Measurements from ENCODE around the gene NADSYN1.

The NADSYN1 gene

DNA sequence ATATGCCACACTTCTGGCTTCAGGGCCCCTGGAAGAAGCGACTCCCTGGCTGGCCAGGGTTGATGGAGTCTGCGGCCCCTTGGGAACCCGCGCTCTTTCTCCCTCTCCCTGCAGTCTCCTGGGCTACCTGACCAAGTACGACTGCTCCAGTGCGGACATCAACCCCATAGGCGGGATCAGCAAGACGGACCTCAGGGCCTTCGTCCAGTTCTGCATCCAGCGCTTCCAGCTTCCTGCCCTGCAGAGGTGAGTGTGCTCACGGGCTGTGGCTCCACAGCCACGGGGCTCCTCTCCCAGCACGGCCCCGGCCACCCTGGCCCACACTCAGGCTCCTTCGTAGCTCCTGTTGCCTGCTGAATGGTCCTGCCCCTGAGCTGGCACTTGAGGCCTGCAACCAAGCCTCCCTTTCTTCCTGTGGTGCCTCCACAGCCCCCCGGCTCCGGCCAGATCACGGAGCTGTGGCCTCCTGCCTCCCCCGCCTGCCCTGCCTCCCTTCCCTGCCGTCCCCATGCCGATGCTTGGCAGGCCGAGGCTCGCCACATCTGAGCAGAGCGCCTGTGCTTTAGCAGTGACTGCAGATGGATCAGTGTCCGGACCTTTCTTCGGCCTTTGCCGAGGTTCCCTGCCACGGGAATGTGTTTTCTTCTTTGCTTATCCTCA is 37.9 kb downstream of the NADSYN1 start:
- no peak for DNase-seq (ENCODE audit: low read depth, low spot score)

- DNase-seq (ENCODE audit: low read depth, low spot score): no peak
Observed at GRCh38 chr11:71491531-71491930, 38.5 kb downstream of the NADSYN1 start.

DNA sequence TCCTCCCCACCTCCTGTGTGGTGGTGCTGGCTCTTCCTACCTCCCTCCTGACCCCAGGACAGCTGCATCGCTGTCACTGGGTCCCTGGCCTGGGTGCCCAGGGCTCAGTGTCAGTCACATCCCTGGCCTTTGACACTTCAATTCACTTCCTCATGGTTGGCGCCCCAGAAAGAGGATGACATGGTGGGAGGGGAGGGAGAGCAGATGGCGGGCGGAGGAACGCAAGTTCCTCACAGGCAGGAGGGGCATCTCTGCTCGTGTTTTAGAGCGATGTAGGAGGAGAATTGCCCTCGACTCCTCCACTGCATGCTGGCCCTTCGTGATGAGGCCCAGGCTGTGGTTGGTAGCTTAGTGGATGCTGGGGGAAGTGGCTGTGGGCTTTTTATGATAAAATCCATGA is 38.9 kb downstream of the NADSYN1 start:
- no peak for DNase-seq (ENCODE audit: low read depth, low spot score)

GRCh38 chr11:71495286-71496230 is 42.6 kb downstream of the NADSYN1 start:
- no peak for DNase-seq (ENCODE audit: low read depth, low spot score)

- DNase-seq (ENCODE audit: low read depth, low spot score): no peak
Observed at GRCh38 chr11:71496421-71496820, 43.4 kb downstream of the NADSYN1 start.

DNA sequence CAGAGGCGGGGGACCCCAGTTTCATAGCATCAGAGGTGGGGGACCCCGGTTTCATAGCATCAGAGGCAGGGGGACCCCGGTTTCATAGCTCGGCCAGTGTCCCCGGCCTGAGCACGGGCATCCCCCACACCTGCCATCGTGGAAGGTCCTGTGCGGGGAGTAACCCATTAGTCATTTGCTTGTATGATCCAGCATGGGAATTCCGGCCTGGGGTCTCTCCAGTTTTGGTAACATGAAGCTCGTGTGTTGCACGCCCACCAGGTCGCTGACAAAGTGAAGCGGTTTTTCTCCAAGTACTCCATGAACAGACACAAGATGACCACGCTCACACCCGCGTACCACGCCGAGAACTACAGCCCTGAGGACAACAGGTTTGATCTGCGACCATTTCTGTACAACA is 45.1 kb downstream of the NADSYN1 start:
- no peak for DNase-seq (ENCODE audit: low read depth, low spot score)

DNA sequence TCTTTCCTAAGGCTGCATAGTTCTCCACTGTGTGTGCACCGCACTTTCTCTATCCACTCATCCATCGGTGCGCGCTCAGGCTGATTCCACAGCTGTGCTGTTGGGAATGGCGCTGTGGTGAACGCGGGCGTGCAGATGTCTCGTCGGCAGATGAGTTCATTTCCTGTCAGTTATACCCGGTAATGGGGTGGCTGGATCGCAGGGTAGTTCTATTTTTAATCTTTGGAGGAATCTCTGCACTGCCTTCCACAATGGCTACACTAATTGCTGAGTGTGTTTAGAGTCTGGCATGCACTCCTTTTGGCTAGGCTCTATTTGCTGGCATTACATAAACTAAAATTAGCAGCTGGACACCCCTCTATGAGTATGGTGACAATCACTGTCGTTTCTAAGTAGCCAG is 46.1 kb downstream of the NADSYN1 start:
- DNase-seq (ENCODE audit: low read depth, low spot score): no peak

DNA sequence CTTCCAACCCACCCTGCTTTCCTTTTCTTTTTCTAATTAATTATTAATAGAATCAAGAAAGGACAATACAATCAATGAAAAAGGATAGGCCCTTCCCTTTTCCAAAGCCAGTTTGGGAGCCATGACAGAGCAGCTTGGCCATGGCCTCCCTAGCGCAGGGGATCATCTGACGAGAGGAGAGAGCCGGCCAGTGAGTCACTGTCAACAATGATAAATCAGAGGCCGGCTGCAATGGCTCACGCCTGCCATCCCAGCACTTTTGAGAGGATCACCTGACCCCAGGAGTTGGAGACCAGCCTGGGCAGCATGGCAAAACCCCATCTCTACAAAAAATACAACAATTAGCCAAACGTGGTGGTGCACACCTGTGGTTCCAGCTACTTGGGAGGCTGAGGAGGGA is 46.5 kb downstream of the NADSYN1 start:
- DNase-seq (ENCODE audit: low read depth, low spot score): no peak

DNA sequence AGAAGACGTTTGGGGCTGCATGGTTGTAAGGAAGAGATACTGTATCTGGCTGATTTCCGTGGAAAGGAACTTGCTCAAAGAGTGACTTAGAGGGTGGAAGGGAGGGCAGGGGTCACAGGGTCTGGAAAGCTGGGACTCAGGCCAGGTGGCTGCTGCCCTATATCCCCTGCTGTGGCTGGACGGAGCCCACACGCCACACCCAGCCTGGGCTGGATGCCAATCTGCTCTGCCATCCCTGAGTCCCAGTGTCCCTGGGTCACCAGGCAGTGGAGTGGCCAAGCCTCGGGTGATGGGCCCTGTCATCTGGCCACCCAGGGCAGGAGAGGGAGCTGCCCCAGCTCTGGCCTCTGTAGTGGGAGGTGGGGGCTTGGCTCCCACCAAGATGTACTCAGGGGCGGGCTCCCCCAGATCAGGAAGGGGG is 47.6 kb downstream of the NADSYN1 start:
- DNase-seq (ENCODE audit: low read depth, low spot score): no peak

- DNase-seq (ENCODE audit: low read depth, low spot score): no peak
Observed at GRCh38 chr11:71501071-71501985, 48.3 kb downstream of the NADSYN1 start.

- no peak for DNase-seq (ENCODE audit: low read depth, low spot score)
Observed at GRCh38 chr11:71502026-71502425, 49.0 kb downstream of the NADSYN1 start.

DNA sequence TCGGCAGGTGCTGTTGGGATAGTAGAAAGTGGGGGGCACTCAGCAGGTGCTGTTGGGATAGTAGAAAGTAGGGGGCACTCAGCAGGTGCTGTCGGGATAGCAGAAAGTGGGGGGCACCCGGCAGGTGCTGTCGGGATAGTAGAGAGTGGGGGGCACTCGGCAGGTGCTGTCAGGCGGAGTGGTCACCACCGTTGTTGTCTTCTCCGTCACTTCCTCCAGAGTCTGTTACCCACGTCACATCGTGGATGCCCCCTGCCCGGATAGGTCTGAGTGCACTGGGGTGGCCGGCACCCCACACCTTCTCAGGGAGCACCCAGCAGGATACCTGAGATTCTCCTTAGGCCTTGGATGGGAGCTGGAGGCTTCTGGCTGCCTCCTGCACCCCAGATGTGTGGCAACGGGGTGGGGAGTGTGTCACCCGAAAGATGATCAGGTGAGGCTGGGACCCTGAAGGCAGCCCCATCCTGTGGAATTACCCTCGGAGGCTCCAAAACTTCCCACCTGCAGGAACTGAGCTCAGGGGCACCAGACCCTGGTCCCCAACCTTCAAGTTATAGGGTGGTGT is 50.0 kb downstream of the NADSYN1 start:
- DNase-seq (ENCODE audit: low read depth, low spot score): no peak

GRCh38 chr11:71504531-71504930 is 51.5 kb downstream of the NADSYN1 start:
- no peak for DNase-seq (ENCODE audit: low read depth, low spot score)

- DNase-seq (ENCODE audit: low read depth, low spot score): no peak
Observed at GRCh38 chr11:71505001-71505400, 52.0 kb downstream of the NADSYN1 start.

- DNase-seq (ENCODE audit: low read depth, low spot score): no peak
Observed at GRCh38 chr11:71505781-71506180, 52.8 kb downstream of the NADSYN1 start.

- DNase-seq (ENCODE audit: low read depth, low spot score): no peak
Observed at GRCh38 chr11:71507102-71507501, 54.1 kb downstream of the NADSYN1 start.

DNA sequence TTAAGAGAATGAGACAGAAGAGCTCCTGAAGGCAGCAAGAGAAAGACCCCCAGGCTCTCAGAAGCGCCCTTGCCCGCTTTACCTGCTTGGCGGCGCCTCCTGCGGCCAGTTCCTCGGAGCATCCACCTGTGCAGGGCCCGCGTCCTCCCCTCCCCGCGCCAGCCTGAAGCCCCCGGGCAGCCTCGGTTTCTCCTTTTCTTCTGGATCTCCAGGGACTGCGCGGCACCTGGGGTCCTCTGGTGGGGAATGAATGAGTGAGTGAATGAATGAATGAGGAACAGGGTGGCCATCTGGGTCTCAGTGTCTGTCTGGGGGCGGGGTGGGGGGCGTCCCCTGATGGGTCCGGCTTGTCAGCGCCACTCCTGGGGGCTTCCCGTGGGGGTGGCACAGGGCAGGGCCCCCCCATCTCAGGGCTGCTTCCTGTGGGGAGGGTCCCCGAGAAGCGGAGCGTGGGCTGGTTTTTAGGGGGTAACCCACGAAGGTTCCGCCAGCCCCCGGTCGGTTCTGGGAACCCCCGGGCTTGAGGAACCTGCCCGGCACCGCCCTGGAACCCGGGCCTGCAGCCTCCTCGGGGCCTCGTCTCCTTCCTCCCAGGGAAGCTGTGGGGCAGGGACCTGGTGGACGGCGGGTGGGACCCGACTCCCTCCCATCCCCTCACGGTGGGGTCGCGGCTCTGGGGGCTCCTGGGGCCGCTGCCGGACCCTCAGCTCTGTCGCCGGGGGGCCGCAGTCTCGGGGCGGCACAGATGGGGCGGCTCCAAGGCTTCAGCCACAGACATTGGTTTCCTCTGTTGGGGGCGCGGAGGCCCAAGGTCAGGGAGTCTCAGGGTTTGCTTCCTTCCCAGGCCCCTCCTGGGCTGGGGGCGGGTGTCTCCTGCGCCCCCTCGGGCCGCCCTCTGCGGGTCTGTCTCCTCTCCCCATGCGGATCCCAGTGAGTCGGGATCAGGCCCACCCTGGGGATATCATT is 65.8 kb downstream of the NADSYN1 start:
- no peak for DNase-seq (ENCODE audit: low read depth, low spot score)

- no peak for DNase-seq (ENCODE audit: low read depth, low spot score)
Observed at GRCh38 chr11:71519546-71519945, 66.5 kb downstream of the NADSYN1 start.

GRCh38 chr11:71525188-71525937 is 72.4 kb downstream of the NADSYN1 start:
- no peak for DNase-seq (ENCODE audit: low read depth, low spot score)

Data from iPS DF 19.7 (cell line).